Activated gamma-delta T cell (primary cell): ENCODE results near the gene BMP6.
A peak's percentile ranks its signal among the peaks of the same experiment; 100 is the strongest.

Experiments
- DNase-seq: peaks from one replicate; lab custom pipeline; 2025; lab: John Stamatoyannopoulos, UW

Gene BMP6

DNA sequence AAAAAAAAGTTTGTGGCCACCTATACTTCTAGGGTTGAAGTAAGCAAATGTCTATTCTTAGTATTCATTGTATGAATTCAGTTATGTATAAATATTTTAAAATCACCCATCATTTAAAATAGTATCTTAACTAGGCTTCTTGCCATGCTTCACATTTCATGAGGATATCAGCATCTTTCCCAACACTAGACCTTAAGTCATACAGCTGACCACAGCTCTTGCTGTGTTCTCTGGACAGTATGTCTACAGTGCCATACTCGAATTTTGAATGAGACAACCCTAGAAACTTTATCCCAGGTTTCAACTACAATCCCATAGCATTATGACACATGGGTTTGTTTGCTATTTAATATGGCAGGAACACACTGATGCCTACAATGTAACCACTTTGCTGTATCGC lies 179.5 kb downstream of the BMP6 start:
- no peak for DNase-seq

- no peak for DNase-seq
Measured at GRCh38 chr6:7906741-7907140, 180.8 kb downstream of the BMP6 start.

GRCh38 chr6:7907159-7907558 lies 181.3 kb downstream of the BMP6 start:
- no peak for DNase-seq

DNA sequence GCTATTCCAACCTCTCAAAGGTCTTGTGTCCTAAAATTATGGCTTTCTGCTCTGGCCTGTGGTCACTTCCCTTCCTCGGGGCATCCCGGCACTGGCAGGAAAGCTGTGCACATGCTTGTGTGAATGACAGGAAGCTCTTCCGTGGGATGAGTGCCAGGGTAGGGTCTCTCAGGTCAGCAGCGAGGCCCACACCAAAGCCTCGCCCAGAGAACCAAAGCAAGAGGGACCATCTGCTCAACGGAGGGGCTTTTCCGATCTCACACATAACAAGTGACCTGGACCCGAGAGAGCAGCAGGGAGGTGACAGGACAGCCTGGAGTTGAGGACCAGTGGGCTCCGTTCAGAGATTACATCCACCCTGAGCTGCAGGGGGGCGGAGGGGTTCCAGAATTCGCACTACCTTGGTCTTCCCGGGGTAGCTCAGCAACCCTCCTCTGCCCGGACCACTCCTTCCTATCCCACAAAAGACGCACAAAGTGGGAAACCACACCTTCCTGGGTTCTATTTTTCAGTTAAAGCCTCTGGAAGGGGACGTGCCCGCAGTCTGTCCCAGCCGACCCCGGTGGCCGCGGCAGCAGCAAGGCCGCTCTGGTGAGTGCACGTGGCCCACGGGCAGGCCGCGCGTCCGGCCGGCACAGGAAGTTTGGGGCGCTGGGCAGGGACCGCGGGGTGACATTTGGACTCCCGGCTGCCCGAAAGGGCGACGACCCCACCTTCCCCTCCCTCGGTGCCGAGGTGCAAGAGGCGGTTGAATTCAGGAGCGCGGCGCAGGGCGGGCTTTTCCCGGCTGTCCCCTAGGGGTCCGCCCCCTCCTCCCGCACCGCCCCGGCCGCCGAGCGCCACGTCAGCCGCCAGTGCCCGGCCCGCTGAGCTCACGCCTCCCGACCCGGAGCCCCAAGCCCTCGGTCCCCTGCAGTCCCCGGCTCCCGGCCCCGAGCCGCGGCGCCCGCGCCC lies 183.7 kb downstream of the BMP6 start:
- no peak for DNase-seq

DNA sequence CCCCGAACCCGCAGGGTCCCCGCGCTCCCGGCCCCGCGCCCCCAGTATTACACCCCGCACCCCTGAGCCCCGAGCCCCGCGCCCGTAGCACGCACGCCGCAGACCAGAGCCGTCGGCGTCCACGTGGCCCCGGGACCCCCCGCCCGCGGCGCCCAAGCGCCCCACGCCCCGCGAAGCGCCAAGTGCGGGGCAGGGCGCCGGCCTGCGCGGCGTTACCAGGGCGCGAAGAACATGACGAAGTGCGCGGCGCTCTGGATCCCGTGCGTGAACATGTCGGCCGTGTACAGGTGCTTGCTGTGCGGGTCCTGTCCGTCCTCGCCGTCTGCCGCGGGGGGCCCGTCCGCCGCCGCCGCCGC lies 184.4 kb downstream of the BMP6 start:
- DNase-seq, result no peak

DNA sequence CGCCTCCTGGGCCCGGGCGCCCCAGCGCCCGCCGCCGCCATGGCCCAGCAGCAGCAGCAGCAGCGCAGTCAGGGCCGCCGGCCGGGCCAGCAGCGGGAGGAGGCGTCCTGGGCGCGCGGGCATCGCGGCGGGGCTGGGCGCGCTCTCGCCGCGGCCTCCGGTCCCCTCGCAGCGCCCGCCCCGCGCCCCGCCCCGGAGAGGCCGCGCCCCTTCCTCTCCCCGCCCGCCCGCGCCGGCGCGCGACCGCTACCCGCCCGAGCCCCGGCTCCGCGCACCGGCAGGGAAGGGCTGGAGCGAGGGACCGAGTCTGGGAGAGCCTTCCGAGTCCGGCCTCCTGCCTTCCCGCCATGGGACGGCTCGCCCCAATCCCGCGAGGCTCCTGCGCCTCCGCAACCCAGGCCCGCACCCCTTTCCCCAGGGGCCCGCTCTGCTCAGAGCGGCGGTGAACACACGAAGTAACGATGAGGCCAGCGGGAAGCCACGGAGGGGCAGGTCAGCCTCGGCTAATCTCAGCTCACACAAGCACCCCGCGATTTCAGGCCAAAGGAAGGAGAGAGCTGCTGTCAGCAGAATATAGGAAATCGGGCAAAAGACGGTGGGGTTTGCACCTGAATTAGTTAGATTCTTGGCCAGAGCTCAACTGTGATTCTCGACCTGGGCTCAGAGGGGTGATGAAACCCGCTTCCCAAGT lies 184.9 kb downstream of the BMP6 start, which contains the start of gene TXNDC5:
Gene TXNDC5, minus strand, starts transcription at position 135 of the 691 bp plus-strand sequence. Its CDS starts 12 bp downstream, at position 123.
- peak; percentile 46 for DNase-seq

GRCh38 chr6:7911345-7911725 lies 185.4 kb downstream of the BMP6 start:
- no peak for DNase-seq

DNA sequence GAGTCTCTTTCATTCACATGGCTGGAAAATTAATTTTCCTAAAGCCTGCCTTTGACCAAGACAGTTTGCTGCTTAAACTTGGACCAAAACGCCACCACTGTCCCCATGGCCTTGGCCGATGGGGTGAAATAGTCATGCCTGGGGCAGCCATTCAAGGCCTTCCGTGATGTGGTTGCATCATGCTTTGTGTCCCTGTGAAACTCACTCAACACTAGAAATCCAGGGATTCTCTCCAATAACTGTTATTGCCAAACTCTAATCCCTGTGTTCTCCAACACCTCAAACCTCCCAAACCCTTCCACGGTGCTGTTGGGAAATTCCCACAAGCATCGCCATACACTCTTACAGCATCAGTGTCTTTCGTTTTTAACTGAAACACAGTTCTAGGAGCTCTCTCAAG lies 186.1 kb downstream of the BMP6 start:
- DNase-seq, result no peak

DNA sequence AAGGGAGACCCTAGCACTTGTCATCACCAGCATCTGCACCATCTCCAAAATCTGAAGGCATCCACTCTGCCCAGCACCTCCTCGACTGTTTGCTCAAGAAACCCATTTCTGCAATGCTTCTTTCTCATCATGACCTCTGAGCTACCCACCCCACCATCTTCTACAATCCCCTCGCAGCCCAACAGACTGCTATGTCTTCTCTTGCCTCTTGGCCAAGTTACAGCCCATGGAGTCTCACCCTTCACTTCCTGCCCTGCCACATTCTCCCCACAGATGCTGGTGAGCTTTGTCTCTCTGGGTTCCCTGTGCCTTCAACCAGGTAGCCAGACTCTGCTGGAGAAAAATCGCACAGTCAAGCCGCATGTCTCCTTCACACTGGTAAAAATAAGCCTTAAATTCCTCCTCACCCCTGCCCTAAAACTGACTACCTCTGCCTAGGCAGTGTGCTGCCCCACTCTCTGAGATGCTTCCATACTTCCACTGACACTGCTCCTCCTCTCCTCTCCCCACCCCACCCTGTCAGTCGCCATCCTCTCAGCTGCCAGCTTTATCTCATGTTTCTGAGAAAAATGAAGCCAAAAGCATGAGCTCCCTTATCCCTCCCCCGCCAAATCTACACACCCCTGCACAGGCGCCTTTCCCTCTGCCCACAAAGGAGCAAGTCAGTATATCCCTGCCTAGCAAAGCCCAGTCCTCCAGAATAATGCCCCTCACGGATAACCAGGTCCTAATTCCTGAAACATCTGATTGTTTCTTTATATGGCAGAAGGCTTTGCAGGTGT lies 187.0 kb downstream of the BMP6 start:
- DNase-seq, result no peak

DNA sequence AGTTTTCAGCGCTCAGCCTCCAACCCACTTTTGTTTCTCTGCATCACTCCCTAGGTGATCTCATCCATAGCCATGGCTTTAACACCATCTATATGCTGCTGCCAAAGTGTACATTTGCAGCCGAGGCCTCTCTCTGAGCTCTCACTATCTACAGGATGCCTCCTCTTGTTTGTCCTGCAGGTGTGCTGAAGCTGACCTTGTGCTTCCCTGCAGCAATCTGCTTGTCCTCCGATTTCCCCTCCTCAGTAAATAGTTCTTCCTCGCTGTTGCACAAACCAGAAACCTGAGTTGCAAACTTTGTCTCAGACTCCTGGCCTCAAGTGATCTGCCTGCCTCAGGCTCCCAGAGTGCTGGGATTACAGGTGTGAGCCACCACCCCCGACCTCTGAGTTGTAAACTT lies 188.4 kb downstream of the BMP6 start:
- no peak for DNase-seq

GRCh38 chr6:7914991-7915789 lies 189.3 kb downstream of the BMP6 start:
- no peak for DNase-seq

DNA sequence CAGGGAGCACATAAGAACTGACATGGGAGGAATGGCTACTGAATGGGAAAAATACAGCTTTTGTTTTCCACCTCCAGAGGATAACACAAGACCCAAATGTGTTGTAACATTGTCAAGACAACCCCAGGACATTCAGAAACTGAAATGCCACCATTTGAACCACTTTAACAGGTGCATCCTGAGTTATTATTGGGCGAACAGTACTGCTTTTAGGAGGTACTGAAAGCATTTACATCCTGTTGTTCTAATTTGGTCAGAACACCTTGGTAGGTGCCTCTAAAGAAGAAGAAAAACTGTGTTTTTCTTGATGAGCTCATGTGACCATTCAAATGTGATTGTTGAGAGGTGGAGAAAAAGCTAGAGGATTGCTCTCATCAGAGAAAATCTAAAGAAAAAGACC lies 191.1 kb downstream of the BMP6 start:
- DNase-seq, result no peak

DNA sequence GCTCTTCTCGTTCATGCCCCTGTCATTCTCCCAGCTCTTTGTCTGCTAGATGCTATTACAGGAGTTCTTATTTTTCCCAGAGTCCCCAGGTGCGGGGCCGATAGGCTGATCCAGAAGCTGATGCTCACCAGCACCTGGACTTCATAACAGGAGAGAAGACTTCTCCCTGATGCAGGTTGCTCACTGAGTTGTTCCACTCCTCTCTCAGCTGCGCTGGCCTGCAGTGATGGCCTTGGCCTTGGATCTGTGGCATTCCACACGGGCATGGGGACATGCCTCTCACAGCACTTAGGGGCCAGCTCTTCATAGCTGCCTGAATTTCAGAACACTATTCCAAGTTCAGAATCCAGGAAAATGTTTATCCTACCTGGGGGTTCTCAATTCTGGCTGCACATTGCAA lies 191.8 kb downstream of the BMP6 start:
- DNase-seq, result no peak

GRCh38 chr6:7918403-7918802 lies 192.5 kb downstream of the BMP6 start:
- no peak for DNase-seq

DNA sequence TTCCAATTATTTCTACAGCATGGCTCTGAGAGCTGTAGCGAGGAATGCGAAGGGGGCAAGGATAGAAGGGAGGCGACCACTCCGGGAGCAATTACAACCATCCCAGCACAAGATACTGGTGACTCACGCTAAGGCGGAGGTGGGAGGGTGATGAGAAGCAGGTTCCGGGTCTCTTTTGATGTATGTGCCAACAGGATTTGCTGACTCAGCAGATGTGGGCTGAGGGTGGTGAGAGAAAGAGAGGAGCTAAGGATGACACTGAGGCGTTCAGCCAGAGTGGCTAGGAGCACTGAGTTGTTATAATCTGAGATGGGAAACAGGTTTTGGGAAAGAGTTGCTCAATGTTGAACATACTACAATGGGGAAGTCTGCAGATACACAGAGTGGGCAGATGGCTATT lies 194.0 kb downstream of the BMP6 start:
- DNase-seq, result no peak

DNA sequence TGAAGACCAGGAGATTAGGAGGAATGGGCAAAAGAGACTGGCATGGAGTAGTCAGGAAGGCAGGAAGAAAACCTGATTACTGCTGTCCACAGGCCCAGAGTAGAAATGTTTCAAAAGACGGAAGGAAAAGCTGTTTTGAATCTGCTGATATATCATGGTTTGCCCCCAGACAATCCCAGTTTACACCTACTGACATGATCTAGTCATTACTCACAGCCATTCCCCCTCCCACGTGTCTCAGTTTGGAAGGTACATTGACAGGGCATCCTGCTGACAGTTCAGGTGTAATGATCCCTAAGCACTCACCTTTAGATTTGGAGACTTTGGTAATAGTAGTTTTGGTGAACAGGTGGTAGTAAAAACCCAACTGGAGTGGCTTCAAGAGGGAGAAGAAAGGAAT lies 194.5 kb downstream of the BMP6 start:
- DNase-seq, result no peak

DNA sequence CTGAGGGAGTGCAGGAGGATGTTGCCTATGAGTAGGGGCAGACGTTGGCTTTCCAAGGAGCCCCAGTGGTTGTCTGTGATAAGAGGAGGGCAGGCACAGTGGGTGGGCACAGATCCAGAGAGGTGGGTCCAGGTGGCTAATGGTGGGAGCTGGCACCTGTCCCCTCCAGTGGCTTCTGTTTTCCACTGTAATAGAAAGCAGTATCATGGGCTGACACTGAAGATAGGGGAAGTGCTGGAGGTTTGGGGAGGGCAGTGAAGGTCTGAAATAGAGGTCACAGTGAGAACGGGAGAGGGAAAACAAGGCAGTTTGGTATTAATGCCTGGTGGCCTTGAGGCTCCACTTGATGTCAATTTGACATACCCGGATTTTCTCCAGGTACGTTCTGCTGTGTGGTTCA lies 195.1 kb downstream of the BMP6 start:
- no peak for DNase-seq

- no peak for DNase-seq
Measured at GRCh38 chr6:7921632-7922092, 195.8 kb downstream of the BMP6 start.

DNA sequence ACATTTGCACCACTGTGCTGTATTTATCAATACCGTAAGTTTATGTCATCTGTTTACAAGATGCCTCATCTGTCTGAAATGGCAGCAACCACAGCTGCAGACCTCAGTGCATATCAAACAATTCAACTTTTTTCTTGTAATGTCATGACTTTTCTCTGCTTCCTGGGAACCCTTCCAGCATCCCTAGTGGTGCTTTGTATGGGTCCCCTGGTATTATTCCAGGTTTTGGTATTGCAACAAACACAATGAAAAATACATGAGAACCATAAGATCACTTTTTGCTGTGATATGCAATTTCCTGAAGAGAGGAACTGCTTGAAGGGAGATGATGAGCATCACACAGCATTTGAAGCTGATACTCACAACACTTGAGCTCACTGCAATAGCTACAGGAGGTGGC lies 196.7 kb downstream of the BMP6 start:
- no peak for DNase-seq

GRCh38 chr6:7924867-7925266 lies 199.0 kb downstream of the BMP6 start:
- DNase-seq, result no peak
